ENCODE data around the gene CD2BP2. TPM values are rescaled to one million over a fixed set of nuclear protein-coding genes. Genes with fewer than 3 reads are reported as not detected.

Gene CD2BP2
- total RNA-seq, 4 donors from 2014 or later = 39.1 to 68.5 (median 56.1) TPM

DNA sequence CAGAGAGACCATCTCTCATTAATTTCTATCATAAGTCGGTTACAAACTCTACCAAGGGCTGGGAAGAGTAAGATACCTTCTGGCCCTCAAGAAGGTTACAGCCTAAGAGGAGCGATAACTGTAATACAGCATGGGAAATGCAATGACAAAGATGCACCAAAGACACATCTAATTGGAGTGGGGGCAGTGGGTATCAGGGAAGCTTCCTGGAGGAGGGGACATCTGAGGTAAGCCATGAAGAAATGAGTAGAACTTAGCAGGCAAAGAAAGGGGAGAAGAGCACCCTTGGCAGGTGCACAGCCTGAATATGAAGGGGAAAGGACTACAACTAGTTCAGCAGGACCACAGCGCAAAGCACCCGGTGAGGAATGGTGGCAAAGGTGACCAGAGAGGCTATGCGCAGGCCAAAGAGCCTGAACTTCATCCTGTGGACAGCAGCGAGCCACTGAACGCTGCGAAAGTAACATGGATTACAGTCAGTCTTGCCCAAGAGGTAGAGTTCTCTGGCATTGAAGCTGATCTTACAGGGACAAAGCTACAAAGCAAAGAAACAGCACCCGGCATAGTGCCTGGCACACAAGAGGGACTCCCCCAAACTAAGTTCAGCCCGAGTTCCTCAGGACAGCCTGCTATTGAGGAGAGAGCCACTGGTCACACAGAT, 12.4 kb upstream of the CD2BP2 start:
- Histone ChIP-seq H3K27me3 (no peaks in the 10 kb centered on the region), H3K9me3 (no peaks in the 10 kb centered on the region), H3K4me3 (replicated peaks in 1 of 3) (no peak overlapping the region), H3K4me1 (peaks cover 16 to 37% of the 10 kb centered on the region in 2 donors), H3K36me3 (peaks cover 2 to 12% of the 10 kb centered on the region in 2 donors), H3K27ac (no peak overlapping the region)
- DNase-seq = no peak
- TF ChIP-seq CTCF (IDR thresholded peaks at IDR 0.05) = no peak
- no peak for TF ChIP-seq POLR2A (IDR thresholded peaks at IDR 0.05)
- 72 to 86% methylated on average over 8 to 9 of the region's 10 CpGs for WGBS, 2 donors
- intact Hi-C loops (cut with DNase I) = no loop called here

DNA sequence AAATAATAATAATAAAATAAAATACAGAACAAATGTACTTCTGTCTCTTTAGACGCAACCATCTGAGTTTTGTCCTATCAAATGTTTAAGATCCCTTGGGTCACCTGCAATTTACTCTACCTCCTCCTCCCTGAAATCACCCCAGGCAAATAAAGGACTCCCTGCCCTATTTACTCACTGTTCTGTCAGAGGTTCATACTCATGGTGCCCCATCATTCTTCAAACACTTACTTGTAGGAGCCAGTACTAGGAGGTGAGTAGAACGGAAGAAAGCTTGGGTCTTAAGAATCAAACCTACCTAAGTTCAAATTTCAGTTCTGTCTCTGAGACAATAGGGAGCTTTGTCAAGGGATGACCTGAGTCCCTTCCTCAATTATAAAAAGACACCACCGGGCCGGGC, 11.4 kb upstream of the CD2BP2 start:
- Histone ChIP-seq H3K9me3 (no peaks in the 10 kb centered on the region), H3K4me3 (replicated peaks in 1 of 3) (no peak overlapping the region), H3K27ac (no peak overlapping the region), H3K27me3 (no peaks in the 10 kb centered on the region), H3K4me1 (peaks cover 16 to 36% of the 10 kb centered on the region in 2 donors), H3K36me3 (peaks cover 2 to 12% of the 10 kb centered on the region in 2 donors)
- intact Hi-C loops (cut with DNase I) = no loop called here
- WGBS, 2 donors = 77 to 83% methylated on average over 4 of the region's 4 CpGs
- TF ChIP-seq POLR2A (IDR thresholded peaks at IDR 0.05) (no peak), CTCF (IDR thresholded peaks at IDR 0.05) (no peak)
- DNase-seq = no peak

GRCh38 chr16:30365200-30365599, 10.1 kb upstream of the CD2BP2 start:
- intact Hi-C loops (cut with DNase I) = no loop called here
- peaks cover 2 to 12% of the 10 kb centered on the region in 2 donors for H3K36me3 ChIP-seq
- H3K4me1 ChIP-seq = peaks cover 16 to 32% of the 10 kb centered on the region in 2 donors
- WGBS, 2 donors = 88 to 94% methylated on average over 9 to 10 of the region's 10 CpGs
- H3K9me3 ChIP-seq = no peaks in the 10 kb centered on the region
- H3K4me3 ChIP-seq (replicated peaks in 1 of 3) = no peak overlapping the region
- no peaks in the 10 kb centered on the region for H3K27me3 ChIP-seq
- no peak for TF ChIP-seq POLR2A (IDR thresholded peaks at IDR 0.05)
- no peak for TF ChIP-seq CTCF (IDR thresholded peaks at IDR 0.05)
- DNase-seq = no peak
- no peak overlapping the region for H3K27ac ChIP-seq

- no peak overlapping the region for H3K4me3 ChIP-seq (replicated peaks in 1 of 3)
- peaks cover 4 to 13% of the 10 kb centered on the region in 2 donors for H3K4me1 ChIP-seq
- WGBS, 2 donors = 97% methylated on average over 7 of the region's 7 CpGs
- H3K27ac ChIP-seq = no peak overlapping the region
- TF ChIP-seq POLR2A (IDR thresholded peaks at IDR 0.05) (no peak), CTCF (IDR thresholded peaks at IDR 0.05) (no peak)
- intact Hi-C loops (cut with DNase I) = no loop called here
- no peaks in the 10 kb centered on the region for H3K27me3 ChIP-seq
- no peak for DNase-seq
- no peaks in the 10 kb centered on the region for H3K9me3 ChIP-seq
- H3K36me3 ChIP-seq = peaks cover 25 to 32% of the 10 kb centered on the region in 2 donors
Measured at GRCh38 chr16:30361180-30361579, 6.1 kb upstream of the CD2BP2 start.

DNA sequence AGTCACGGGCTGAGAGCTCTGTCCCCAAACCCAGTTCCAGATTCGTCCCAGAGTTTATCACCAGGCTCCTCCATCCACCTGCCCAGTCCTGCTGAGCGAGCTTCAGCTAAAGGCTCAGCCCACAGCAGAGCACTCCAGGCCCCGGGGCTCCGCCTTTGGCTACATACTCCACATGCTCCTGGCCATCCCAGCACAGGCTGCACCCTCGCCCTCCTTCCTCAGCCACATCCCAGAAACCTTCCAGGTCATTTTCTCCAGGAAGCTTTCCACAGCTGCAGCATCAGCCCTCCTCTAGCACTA, 4.7 kb upstream of the CD2BP2 start:
- DNase-seq = no peak
- WGBS, 2 donors = 85 to 89% methylated on average over 6 of the region's 6 CpGs
- Histone ChIP-seq H3K27me3 (no peaks in the 10 kb centered on the region), H3K4me1 (peaks cover 13 to 14% of the 10 kb centered on the region in 2 donors), H3K9me3 (no peaks in the 10 kb centered on the region), H3K27ac (no peak overlapping the region), H3K36me3 (peaks cover 23 to 26% of the 10 kb centered on the region in 2 donors), H3K4me3 (replicated peaks in 1 of 3) (no peak overlapping the region)
- no peak for TF ChIP-seq CTCF (IDR thresholded peaks at IDR 0.05)
- no peak for TF ChIP-seq POLR2A (IDR thresholded peaks at IDR 0.05)
- intact Hi-C loops (cut with DNase I) = no loop called here

All from thyroid gland (tissue), 4 donors.